ENCODE results near the gene GNAQ. TPM values are rescaled to one million over a fixed set of nuclear protein-coding genes. Genes with fewer than 3 reads are reported as not detected.

The GNAQ gene
- total and polyA plus RNA-seq, 4 experiments from 2014 or later: 6.9 to 57.2 (median 34.5) TPM

- Mint-ChIP-seq H3K9me3 (peaks cover 0 to 5% (median 0%) of the 10 kb centered on the region in 8 donors), H3K27me3 (no peaks in the 10 kb centered on the region), H3K4me3 (peak overlapping the region; percentile 81 to 95 (median 92)), H3K36me3 (peaks cover 0 to 19% of the 10 kb centered on the region in 2 donors), H3K4me1 (peaks cover 45 to 79% (median 59%) of the 10 kb centered on the region in 4 donors), H3K27ac (peak overlapping the region; percentile 72 to 94 (median 82))
- peaks cover 65% of the 10 kb centered on the region for H3K4me1 ChIP-seq (ENCODE audit: insufficient read depth, low read length)
- H3K4me3 ChIP-seq (ENCODE audit: low read length in 2 of 2): peak overlapping the region; percentile 39 to 86
- no peaks in the 10 kb centered on the region for H3K36me3 ChIP-seq (ENCODE audit: insufficient read depth, low read length)
- peak in 4 of 5 donors; percentile 39 to 55 (median 48) for DNase-seq
- POLR2A ChIA-PET (ENCODE audit: partially characterized antibody): interaction anchor here (0.6 to 2.3 kb wide), 10 partner anchors 8 to 854 kb away, joined by 3 to 10 read pairs (median 4); partner anchors contain the start of gene PSAT1
- no peaks in the 10 kb centered on the region for H3K27me3 ChIP-seq (ENCODE audit: insufficient read depth, low read length)
- CTCF ChIA-PET (ENCODE audit: partially characterized antibody): interaction anchor here (0.9 to 1.4 kb wide), 4 partner anchors 23 to 92 kb away, joined by 3 to 7 read pairs (median 3); no protein-coding TSS in a partner anchor
- peak overlapping the region; percentile 69 for H3K27ac ChIP-seq (ENCODE audit: low read depth, low read length)
- intact Hi-C loops (cut with micrococcal nuclease): loop anchor here (1.0 to 10.0 kb wide), 4 partner anchors 15 to 365 kb away; no protein-coding TSS in a partner anchor
- H3K9me3 ChIP-seq (ENCODE audit: control insufficient read depth in 1 of 2, low read length in 2 of 2): no peaks in the 10 kb centered on the region
Observed at GRCh38 chr9:78029551-78030295, 1.9 kb downstream of the GNAQ start.

GRCh38 chr9:78028926-78029325 is 2.7 kb downstream of the GNAQ start:
- peaks cover 2 to 19% of the 10 kb centered on the region in 2 donors for H3K36me3 Mint-ChIP-seq
- H3K36me3 ChIP-seq (ENCODE audit: insufficient read depth, low read length): no peaks in the 10 kb centered on the region
- intact Hi-C loops (cut with micrococcal nuclease): loop anchor here (2.0 kb wide), 1 partner anchor 14 kb away; no protein-coding TSS in a partner anchor
- peak overlapping the region in 1 of 2 donors; percentile 86 for H3K4me3 ChIP-seq (ENCODE audit: low read length in 2 of 2)
- H3K4me3 Mint-ChIP-seq: peak overlapping the region; percentile 14 to 95 (median 90)
- peak overlapping the region; percentile 53 to 93 (median 74) for H3K27ac Mint-ChIP-seq
- H3K27me3 Mint-ChIP-seq: no peaks in the 10 kb centered on the region
- ChIA-PET POLR2A (ENCODE audit: partially characterized antibody) (interaction anchor here (1.0 to 1.4 kb wide), 3 partner anchors 24 to 853 kb away, joined by 3 to 4 read pairs (median 4); no protein-coding TSS in a partner anchor), CTCF (ENCODE audit: partially characterized antibody) (interaction anchor here (1.3 to 1.4 kb wide), 2 partner anchors 46 to 52 kb away, joined by 3 to 7 read pairs; no protein-coding TSS in a partner anchor)
- H3K27me3 ChIP-seq (ENCODE audit: insufficient read depth, low read length): no peaks in the 10 kb centered on the region
- peaks cover 44 to 78% (median 58%) of the 10 kb centered on the region in 4 donors for H3K4me1 Mint-ChIP-seq
- peak overlapping the region; percentile 5 for H3K27ac ChIP-seq (ENCODE audit: low read depth, low read length)
- peaks cover 57% of the 10 kb centered on the region for H3K4me1 ChIP-seq (ENCODE audit: insufficient read depth, low read length)
- no peak for DNase-seq
- H3K9me3 ChIP-seq (ENCODE audit: control insufficient read depth in 1 of 2, low read length in 2 of 2): no peaks in the 10 kb centered on the region
- H3K9me3 Mint-ChIP-seq: peaks cover 0 to 5% (median 0%) of the 10 kb centered on the region in 8 donors

DNA sequence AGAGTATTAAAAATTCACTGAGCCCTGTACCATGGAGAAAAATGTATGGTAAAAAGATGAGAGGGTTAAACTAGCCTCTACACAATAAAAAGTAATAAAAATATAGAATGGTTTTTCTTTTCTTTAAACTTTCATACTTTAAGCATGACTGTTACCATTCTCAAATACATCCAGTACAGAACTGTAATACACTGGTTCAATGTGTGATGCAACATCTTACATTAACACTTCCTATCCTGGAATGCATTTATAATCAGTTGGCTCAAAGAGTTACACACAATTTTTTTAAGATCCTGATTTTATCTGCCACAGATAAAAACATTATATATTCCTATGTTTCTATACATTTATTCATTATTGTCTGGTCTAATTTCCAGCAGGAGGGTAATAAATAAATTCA is 4.7 kb downstream of the GNAQ start:
- Mint-ChIP-seq H3K9me3 (no peaks in the 10 kb centered on the region), H3K4me3 (peak overlapping the region in 1 of 8 donors; percentile 39), H3K27ac (peak overlapping the region in 1 of 7 donors; percentile 46), H3K4me1 (peaks cover 43 to 79% (median 61%) of the 10 kb centered on the region in 4 donors), H3K36me3 (peaks cover 4 to 14% of the 10 kb centered on the region in 2 donors), H3K27me3 (no peaks in the 10 kb centered on the region)
- ChIA-PET POLR2A (ENCODE audit: partially characterized antibody) (no interaction called here), CTCF (ENCODE audit: partially characterized antibody) (interaction anchor here (1.0 to 3.0 kb wide), 4 partner anchors 8 to 185 kb away, joined by 3 to 19 read pairs (median 4); no protein-coding TSS in a partner anchor)
- Histone ChIP-seq H3K27me3 (ENCODE audit: insufficient read depth, low read length) (no peaks in the 10 kb centered on the region), H3K4me1 (ENCODE audit: insufficient read depth, low read length) (peaks cover 55% of the 10 kb centered on the region), H3K36me3 (ENCODE audit: insufficient read depth, low read length) (no peaks in the 10 kb centered on the region), H3K4me3 (ENCODE audit: low read length in 2 of 2) (no peak overlapping the region), H3K27ac (ENCODE audit: low read depth, low read length) (no peak overlapping the region), H3K9me3 (ENCODE audit: control insufficient read depth in 1 of 2, low read length in 2 of 2) (no peaks in the 10 kb centered on the region)
- intact Hi-C loops (cut with micrococcal nuclease): no loop called here
- no peak for DNase-seq

DNA sequence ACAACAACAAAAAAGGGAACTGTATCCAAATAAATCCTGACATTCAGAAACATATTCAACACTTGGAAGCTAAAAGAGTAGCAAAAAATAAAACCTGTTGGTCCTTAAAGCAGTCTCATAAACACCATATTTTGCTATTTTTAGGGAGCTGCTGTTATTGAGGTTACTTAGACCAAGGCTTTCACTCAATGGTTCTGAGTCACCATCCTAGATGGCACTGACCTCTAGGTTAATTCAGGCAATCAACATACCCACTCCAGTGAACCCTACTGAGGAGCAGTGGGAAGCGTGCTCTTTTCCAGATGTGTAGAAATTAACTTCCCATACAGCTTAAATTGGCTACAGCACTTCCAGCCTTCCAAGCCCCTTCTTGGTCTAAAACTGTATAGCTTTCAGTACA is 5.2 kb downstream of the GNAQ start:
- Histone ChIP-seq H3K27ac (ENCODE audit: low read depth, low read length) (no peak overlapping the region), H3K4me1 (ENCODE audit: insufficient read depth, low read length) (peaks cover 61% of the 10 kb centered on the region), H3K9me3 (ENCODE audit: control insufficient read depth in 1 of 2, low read length in 2 of 2) (no peaks in the 10 kb centered on the region), H3K36me3 (ENCODE audit: insufficient read depth, low read length) (no peaks in the 10 kb centered on the region), H3K4me3 (ENCODE audit: low read length in 2 of 2) (no peak overlapping the region), H3K27me3 (ENCODE audit: insufficient read depth, low read length) (no peaks in the 10 kb centered on the region)
- DNase-seq: no peak
- ChIA-PET POLR2A (ENCODE audit: partially characterized antibody) (no interaction called here), CTCF (ENCODE audit: partially characterized antibody) (interaction anchor here (1.2 to 3.0 kb wide), 3 partner anchors 9 to 185 kb away, joined by 3 to 19 read pairs (median 4); no protein-coding TSS in a partner anchor)
- H3K27ac Mint-ChIP-seq: peak overlapping the region in 1 of 7 donors; percentile 46
- intact Hi-C loops (cut with micrococcal nuclease): no loop called here
- H3K4me1 Mint-ChIP-seq: peaks cover 48 to 82% (median 66%) of the 10 kb centered on the region in 4 donors
- H3K4me3 Mint-ChIP-seq: no peak overlapping the region
- no peaks in the 10 kb centered on the region for H3K9me3 Mint-ChIP-seq
- H3K36me3 Mint-ChIP-seq: peaks cover 7 to 11% of the 10 kb centered on the region in 2 donors
- no peaks in the 10 kb centered on the region for H3K27me3 Mint-ChIP-seq

DNA sequence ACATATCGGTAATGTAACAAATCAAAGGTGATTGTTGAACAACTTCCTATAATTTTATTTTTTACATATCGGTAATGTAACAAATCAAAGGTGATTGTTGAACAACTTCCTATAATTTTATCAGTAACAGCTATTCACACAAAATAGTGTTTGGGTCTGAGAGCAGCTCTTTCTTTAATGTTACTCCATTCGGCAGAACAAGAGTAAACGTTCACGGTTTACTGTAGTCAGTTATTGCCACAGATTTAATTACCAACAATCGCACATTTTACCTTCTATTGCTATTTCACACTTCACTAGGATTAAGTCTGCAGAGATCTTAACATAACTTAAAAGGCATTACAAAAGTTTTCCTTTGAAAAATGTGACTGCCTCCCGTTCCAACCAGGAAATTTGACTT is 6.4 kb downstream of the GNAQ start:
- Histone ChIP-seq H3K36me3 (ENCODE audit: insufficient read depth, low read length) (no peaks in the 10 kb centered on the region), H3K9me3 (ENCODE audit: control insufficient read depth in 1 of 2, low read length in 2 of 2) (no peaks in the 10 kb centered on the region), H3K27me3 (ENCODE audit: insufficient read depth, low read length) (no peaks in the 10 kb centered on the region), H3K27ac (ENCODE audit: low read depth, low read length) (no peak overlapping the region), H3K4me3 (ENCODE audit: low read length in 2 of 2) (no peak overlapping the region), H3K4me1 (ENCODE audit: insufficient read depth, low read length) (peaks cover 64% of the 10 kb centered on the region)
- Mint-ChIP-seq H3K27ac (no peak overlapping the region), H3K27me3 (no peaks in the 10 kb centered on the region), H3K9me3 (no peaks in the 10 kb centered on the region), H3K4me1 (peaks cover 50 to 89% (median 71%) of the 10 kb centered on the region in 4 donors), H3K4me3 (no peak overlapping the region), H3K36me3 (peaks cover 12 to 13% of the 10 kb centered on the region in 2 donors)
- intact Hi-C loops (cut with micrococcal nuclease): no loop called here
- no peak for DNase-seq
- POLR2A ChIA-PET (ENCODE audit: partially characterized antibody): interaction anchor here (1.4 kb wide), 1 partner anchor 176 kb away, joined by 3 read pairs; no protein-coding TSS in a partner anchor
- CTCF ChIA-PET (ENCODE audit: partially characterized antibody): interaction anchor here (1.3 to 3.0 kb wide), 4 partner anchors 10 to 97 kb away, joined by 3 to 19 read pairs (median 6); no protein-coding TSS in a partner anchor

DNA sequence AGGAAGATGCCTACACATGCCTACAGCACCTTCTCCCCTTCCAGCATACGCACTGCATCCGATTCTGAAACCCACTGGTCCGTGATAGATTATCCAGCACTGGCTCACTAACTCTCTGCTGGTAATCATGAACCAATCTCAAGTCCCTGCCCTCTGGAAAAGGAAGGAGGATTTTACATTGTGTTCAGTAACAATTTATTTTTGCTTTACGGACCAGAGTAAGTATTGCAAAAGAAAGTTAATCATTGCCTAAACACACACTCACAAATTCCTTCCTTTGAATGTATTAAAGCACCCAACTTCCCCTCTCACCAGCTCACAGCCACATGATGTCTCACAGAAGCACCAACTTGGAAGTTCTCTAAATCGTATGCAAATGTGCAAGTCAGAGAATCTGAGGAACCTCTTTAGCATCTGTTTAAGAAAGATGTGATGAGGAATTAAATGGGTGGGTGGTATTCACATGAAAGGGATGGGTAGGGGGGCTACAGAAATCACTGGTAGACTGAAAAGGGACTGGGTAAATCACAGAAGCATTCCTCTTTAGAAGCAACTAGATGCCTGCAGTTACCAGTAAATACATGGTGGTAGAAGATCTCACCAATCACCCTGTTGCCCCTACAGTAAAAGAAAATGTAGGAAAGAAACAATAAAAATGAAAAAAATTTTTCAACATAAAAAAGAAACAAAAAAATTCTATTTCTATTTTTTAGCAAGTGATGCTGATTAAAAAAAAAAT is 8.4 kb downstream of the GNAQ start:
- Mint-ChIP-seq H3K27ac (no peak overlapping the region), H3K4me1 (peaks cover 44 to 82% (median 66%) of the 10 kb centered on the region in 4 donors), H3K36me3 (peaks cover 9 to 15% of the 10 kb centered on the region in 2 donors), H3K4me3 (peak overlapping the region in 3 of 8 donors; percentile 7 to 40 (median 15)), H3K9me3 (no peaks in the 10 kb centered on the region), H3K27me3 (no peaks in the 10 kb centered on the region)
- no peaks in the 10 kb centered on the region for H3K27me3 ChIP-seq (ENCODE audit: insufficient read depth, low read length)
- ChIA-PET CTCF (ENCODE audit: partially characterized antibody) (interaction anchor here (4.0 kb wide), 1 partner anchor 12 kb away, joined by 15 read pairs; no protein-coding TSS in a partner anchor), POLR2A (ENCODE audit: partially characterized antibody) (no interaction called here)
- no peak overlapping the region for H3K4me3 ChIP-seq (ENCODE audit: low read length in 2 of 2)
- H3K4me1 ChIP-seq (ENCODE audit: insufficient read depth, low read length): peaks cover 61% of the 10 kb centered on the region
- no peak overlapping the region for H3K27ac ChIP-seq (ENCODE audit: low read depth, low read length)
- intact Hi-C loops (cut with micrococcal nuclease): no loop called here
- H3K36me3 ChIP-seq (ENCODE audit: insufficient read depth, low read length): no peaks in the 10 kb centered on the region
- no peaks in the 10 kb centered on the region for H3K9me3 ChIP-seq (ENCODE audit: control insufficient read depth in 1 of 2, low read length in 2 of 2)
- no peak for DNase-seq
